ENCODE measurements around the gene DRD2.

DNA sequence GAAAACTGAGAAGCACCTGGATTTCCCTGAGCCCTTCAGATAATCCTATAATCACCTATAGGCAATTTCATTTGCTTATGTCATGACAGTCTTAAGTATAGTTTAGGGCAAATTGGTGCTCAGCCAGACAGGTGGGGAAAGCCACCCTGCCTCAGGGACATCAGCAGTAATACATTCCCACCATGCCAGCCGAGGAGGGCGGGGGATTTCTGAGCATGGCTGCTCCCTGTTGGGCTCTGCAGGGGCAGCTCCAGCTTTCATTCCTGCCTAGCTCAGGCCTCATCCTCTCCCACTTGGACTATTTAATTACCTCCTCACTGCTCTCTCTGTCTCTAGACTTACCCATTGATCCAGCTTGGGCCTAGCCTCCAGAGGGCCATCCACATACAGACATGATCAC lies 9.0 kb upstream of the DRD2 start:
- TF ChIP-seq POLR2A (IDR thresholded peaks at IDR 0.05; ENCODE audit: low read depth, low read length): no peak
- TF ChIP-seq POLR2AphosphoS5 (IDR thresholded peaks at IDR 0.05; ENCODE audit: low read depth, low read length): no peak

All from GM12892 (cell line).